Parathyroid adenoma (tissue), 2 donors: ENCODE results near the gene GLRB.
"Not testable (repeated sequence)": the region's sequence is repeated elsewhere in the genome, so short reads cannot be mapped to it uniquely, and the experiment has no call there.

Experiments
- H2AFZ ChIP-seq: fragments of 300-600 bp; sonication (generic); one replicate; pipeline ENCODE4 v1.7.0; 2017; ENCODE audit warnings: antibody characterized with exemption, mild to moderate bottlenecking
- H3K27ac ChIP-seq: fragments of 300-600 bp; sonication (generic); one replicate; pipeline ENCODE4 v1.7.0; 2017
- H3K27me3 ChIP-seq: fragments of 300-600 bp; sonication (generic); one replicate; pipeline ENCODE4 v1.7.0; 2017; ENCODE audit warnings: low read length; ENCODE audit not compliant: control insufficient read depth, insufficient read depth
- H3K36me3 ChIP-seq: fragments of 300-600 bp; sonication (generic); one replicate; pipeline ENCODE4 v1.7.0; 2017; ENCODE audit warnings: low read length; ENCODE audit not compliant: control insufficient read depth, insufficient read depth
- H3K4me1 ChIP-seq: fragments of 300-600 bp; sonication (generic); one replicate; pipeline ENCODE4 v1.7.0; 2017; ENCODE audit warnings: control low read depth
- H3K4me2 ChIP-seq: fragments of 300-600 bp; sonication (generic); one replicate; pipeline ENCODE4 v1.7.0; 2017; ENCODE audit warnings: low read length
- H3K4me3 ChIP-seq: fragments of 300-600 bp; sonication (generic); one replicate; pipeline ENCODE4 v1.7.0; 2017; ENCODE audit warnings: low read depth, low read length
- H3K79me2 ChIP-seq: fragments of 300-600 bp; sonication (generic); one replicate; pipeline ENCODE4 v1.7.0; 2017; ENCODE audit warnings: control low read depth
- H3K9ac ChIP-seq: fragments of 300-600 bp; sonication (generic); one replicate; pipeline ENCODE4 v1.7.0; 2017; ENCODE audit warnings: mild to moderate bottlenecking
- H3K9me3 ChIP-seq: fragments of 300-600 bp; sonication (generic); one replicate; pipeline ENCODE4 v1.7.0; 2017; ENCODE audit warnings: low read length; ENCODE audit not compliant: control insufficient read depth
- CTCF ChIP-seq: fragments of 300-600 bp; sonication (generic); IDR thresholded peaks from one replicate; pipeline ENCODE4 v1.7.0; 2017; ENCODE audit warnings: antibody characterized with exemption, mild to moderate bottlenecking
- donor health status: primary hyperparathyroidism.

The GLRB gene

GRCh38 chr4:157045507-157046127 is 30.3 kb upstream of the GLRB start:
- H3K27me3 ChIP-seq, result no peaks in the 10 kb centered on the region
- no peaks in the 10 kb centered on the region for H3K36me3 ChIP-seq
- no peaks in the 10 kb centered on the region for H3K4me1 ChIP-seq
- H3K4me2 ChIP-seq, result no peak overlapping the region
- no peak overlapping the region for H3K9ac ChIP-seq
- peak; percentile 65 for TF ChIP-seq CTCF
- no peak overlapping the region for H3K4me3 ChIP-seq
- H3K79me2 ChIP-seq, result no peaks in the 10 kb centered on the region
- no peaks in the 10 kb centered on the region for H3K9me3 ChIP-seq
- no peak overlapping the region for H3K27ac ChIP-seq
- H2AFZ ChIP-seq, result peak overlapping the region; percentile 41

- H3K9ac ChIP-seq, result no peak overlapping the region
- no peaks in the 10 kb centered on the region for H3K79me2 ChIP-seq
- no peak overlapping the region for H3K27ac ChIP-seq
- no peak overlapping the region for H2AFZ ChIP-seq
- no peak for TF ChIP-seq CTCF
- no peaks in the 10 kb centered on the region for H3K9me3 ChIP-seq
- H3K4me3 ChIP-seq, result no peak overlapping the region
- H3K4me1 ChIP-seq, result no peaks in the 10 kb centered on the region
- no peak overlapping the region for H3K4me2 ChIP-seq
- no peaks in the 10 kb centered on the region for H3K36me3 ChIP-seq
- H3K27me3 ChIP-seq, result no peaks in the 10 kb centered on the region
Measured at GRCh38 chr4:157048248-157048647, 27.7 kb upstream of the GLRB start.

GRCh38 chr4:157050561-157050960 is 25.4 kb upstream of the GLRB start:
- no peak overlapping the region for H3K4me3 ChIP-seq
- H3K9me3 ChIP-seq, result no peaks in the 10 kb centered on the region
- no peaks in the 10 kb centered on the region for H3K36me3 ChIP-seq
- no peaks in the 10 kb centered on the region for H3K4me1 ChIP-seq
- H3K4me2 ChIP-seq, result no peak overlapping the region
- no peak for TF ChIP-seq CTCF
- no peaks in the 10 kb centered on the region for H3K79me2 ChIP-seq
- no peak overlapping the region for H3K9ac ChIP-seq
- H2AFZ ChIP-seq, result no peak overlapping the region
- no peak overlapping the region for H3K27ac ChIP-seq
- H3K27me3 ChIP-seq, result no peaks in the 10 kb centered on the region

- H3K4me1 ChIP-seq, result no peaks in the 10 kb centered on the region
- no peak for TF ChIP-seq CTCF
- H3K4me2 ChIP-seq, result no peak overlapping the region
- no peaks in the 10 kb centered on the region for H3K9me3 ChIP-seq
- no peaks in the 10 kb centered on the region for H3K36me3 ChIP-seq
- H3K79me2 ChIP-seq, result no peaks in the 10 kb centered on the region
- no peak overlapping the region for H3K4me3 ChIP-seq
- no peak overlapping the region for H2AFZ ChIP-seq
- no peak overlapping the region for H3K9ac ChIP-seq
- H3K27ac ChIP-seq, result no peak overlapping the region
- no peaks in the 10 kb centered on the region for H3K27me3 ChIP-seq
Measured at GRCh38 chr4:157052429-157053040, 23.4 kb upstream of the GLRB start.

GRCh38 chr4:157057218-157057617 is 18.7 kb upstream of the GLRB start:
- no peak overlapping the region for H3K4me2 ChIP-seq
- no peak overlapping the region for H2AFZ ChIP-seq
- no peak overlapping the region for H3K9ac ChIP-seq
- H3K4me1 ChIP-seq, result no peaks in the 10 kb centered on the region
- no peaks in the 10 kb centered on the region for H3K36me3 ChIP-seq
- no peak overlapping the region for H3K4me3 ChIP-seq
- H3K27me3 ChIP-seq, result no peaks in the 10 kb centered on the region
- no peaks in the 10 kb centered on the region for H3K9me3 ChIP-seq
- TF ChIP-seq CTCF, result no peak
- no peak overlapping the region for H3K27ac ChIP-seq
- H3K79me2 ChIP-seq, result no peaks in the 10 kb centered on the region

GRCh38 chr4:157058899-157059298 is 17.1 kb upstream of the GLRB start:
- H3K9ac ChIP-seq, H2AFZ ChIP-seq, H3K4me1 ChIP-seq, H3K79me2 ChIP-seq, H3K27me3 ChIP-seq, H3K36me3 ChIP-seq, H3K9me3 ChIP-seq, H3K27ac ChIP-seq, H3K4me2 ChIP-seq, H3K4me3 ChIP-seq: not testable (repeated sequence)
